HG02973 (cell line): ENCODE data around the gene BNC2.
"Not testable (repeated sequence)": the region's sequence is repeated elsewhere in the genome, so short reads cannot be mapped to it uniquely, and the experiment has no call there.

ENCODE experiments used
- ATAC-seq: cut with Tn5 transposase; IDR thresholded peaks from one replicate; pipeline ENCODE4 v1.9.1; 2021; ENCODE audit warnings: moderate library complexity; ENCODE audit not compliant: unreplicated experiment

Gene BNC2, protein sequence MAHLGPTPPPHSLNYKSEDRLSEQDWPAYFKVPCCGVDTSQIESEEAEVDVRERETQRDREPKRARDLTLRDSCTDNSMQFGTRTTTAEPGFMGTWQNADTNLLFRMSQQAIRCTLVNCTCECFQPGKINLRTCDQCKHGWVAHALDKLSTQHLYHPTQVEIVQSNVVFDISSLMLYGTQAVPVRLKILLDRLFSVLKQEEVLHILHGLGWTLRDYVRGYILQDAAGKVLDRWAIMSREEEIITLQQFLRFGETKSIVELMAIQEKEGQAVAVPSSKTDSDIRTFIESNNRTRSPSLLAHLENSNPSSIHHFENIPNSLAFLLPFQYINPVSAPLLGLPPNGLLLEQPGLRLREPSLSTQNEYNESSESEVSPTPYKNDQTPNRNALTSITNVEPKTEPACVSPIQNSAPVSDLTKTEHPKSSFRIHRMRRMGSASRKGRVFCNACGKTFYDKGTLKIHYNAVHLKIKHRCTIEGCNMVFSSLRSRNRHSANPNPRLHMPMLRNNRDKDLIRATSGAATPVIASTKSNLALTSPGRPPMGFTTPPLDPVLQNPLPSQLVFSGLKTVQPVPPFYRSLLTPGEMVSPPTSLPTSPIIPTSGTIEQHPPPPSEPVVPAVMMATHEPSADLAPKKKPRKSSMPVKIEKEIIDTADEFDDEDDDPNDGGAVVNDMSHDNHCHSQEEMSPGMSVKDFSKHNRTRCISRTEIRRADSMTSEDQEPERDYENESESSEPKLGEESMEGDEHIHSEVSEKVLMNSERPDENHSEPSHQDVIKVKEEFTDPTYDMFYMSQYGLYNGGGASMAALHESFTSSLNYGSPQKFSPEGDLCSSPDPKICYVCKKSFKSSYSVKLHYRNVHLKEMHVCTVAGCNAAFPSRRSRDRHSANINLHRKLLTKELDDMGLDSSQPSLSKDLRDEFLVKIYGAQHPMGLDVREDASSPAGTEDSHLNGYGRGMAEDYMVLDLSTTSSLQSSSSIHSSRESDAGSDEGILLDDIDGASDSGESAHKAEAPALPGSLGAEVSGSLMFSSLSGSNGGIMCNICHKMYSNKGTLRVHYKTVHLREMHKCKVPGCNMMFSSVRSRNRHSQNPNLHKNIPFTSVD

DNA sequence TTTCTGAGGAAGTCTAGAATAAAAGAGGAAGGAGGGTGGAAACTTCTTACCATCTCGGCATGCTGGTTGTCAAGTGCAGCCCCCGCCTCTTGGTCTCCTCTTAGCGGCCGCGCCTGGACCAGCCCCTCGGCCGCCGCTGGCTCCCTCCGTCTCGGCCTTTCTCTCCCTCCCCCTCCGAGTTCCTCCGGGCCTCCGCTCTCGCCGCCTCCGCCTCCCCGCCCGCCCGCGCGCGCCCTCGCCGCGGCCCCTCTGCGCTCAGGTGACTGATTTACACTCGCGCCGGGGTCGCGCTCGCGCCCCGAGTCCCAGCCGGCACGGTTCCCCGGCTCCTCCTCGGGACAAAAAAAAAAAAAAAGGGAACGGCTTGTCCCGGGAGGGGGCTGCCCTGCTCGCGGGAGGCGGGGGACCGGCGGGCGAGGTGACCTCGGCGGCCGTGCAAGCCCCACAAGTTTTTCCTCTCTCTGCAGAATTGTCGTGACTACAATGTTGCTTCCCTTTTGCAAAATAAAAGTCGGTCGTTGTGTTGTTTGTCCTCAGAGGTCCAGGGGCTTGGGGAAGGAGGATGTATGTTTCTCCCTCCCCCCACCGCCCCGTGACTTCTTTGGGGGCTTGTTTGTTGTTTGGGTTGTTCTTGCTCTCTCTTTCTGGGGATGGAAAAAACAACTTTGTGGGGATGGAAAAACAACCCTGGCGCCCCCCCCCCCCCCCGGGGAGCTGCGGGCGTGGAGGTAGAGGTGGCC, at the start of gene BNC2:
Gene BNC2, minus strand, starts transcription at position 75 of the 740 bp plus-strand sequence. Its CDS starts 22 bp downstream, at position 53.
- ATAC-seq, result no peak

DNA sequence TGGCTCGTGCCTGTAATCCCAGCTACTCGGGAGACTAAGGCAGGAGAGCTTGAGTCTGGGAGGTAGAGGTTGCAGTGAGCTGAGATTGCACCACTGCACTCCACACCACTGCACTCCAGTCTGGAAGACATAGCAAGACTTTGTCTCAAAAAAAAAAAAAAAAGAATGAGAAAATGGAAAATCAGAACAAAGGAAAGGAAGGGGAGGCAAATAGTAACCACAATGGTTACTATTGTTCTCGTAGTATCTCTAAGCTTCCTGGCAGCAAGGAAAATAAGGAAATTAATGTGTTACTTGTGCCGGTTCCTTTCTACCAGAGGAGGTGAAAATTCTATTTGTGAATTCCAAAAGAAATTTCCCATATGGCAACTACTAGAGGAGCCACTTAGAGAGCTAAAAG, 48.5 kb upstream of the BNC2 start:
- no peak for ATAC-seq

DNA sequence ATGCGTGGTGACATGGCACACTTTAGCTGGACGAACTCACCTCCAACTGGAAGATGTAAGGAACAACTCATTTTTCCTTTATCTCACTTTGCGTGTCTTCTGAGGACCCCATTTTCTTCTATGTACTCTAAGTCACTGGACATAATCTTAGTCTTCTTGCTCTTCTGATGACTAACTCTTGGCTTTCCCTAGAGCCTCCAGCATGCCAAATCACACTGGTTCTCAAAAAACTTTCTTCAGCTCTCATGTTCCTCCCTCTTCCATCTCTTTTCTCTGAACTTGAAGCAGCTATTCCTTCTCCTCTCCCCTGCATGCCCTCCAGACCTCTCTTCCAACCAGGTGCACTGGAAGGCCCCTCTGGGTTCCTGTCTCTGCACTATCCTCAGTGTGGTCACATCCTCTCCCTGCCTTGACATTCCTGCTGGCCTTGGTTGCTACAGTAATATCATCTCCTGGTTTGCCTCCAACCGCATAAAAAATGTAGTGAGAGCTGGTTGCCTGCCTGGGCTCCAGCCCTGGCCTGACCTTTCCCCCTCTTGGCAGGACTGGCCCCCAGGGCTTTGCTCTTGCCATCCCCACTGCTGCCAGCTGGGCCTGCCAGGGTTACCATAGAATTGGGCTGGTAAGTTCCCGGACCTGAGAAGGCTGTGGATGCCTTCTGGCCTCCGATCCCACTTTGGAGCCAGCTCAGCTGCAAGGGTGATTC, 44.8 kb upstream of the BNC2 start:
- no peak for ATAC-seq

DNA sequence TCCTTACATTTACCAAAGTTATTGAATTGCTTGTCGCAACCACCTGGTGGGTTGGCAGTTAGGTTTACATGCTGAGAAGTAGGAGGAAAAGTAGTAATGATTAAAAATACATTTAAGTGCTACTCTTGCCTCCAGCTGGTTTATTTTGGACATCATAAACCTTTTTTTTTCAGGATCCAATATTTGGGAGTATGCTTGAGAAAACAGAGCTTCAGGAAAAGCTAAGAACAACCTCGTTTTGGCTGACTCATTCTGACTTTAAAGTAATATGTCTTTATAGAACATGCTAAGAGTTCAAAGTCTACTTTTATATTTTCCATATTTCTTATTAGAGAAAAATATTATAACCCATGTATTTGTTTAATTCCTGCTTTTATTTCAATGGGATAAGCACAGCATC, 41.7 kb upstream of the BNC2 start:
- no peak for ATAC-seq

DNA sequence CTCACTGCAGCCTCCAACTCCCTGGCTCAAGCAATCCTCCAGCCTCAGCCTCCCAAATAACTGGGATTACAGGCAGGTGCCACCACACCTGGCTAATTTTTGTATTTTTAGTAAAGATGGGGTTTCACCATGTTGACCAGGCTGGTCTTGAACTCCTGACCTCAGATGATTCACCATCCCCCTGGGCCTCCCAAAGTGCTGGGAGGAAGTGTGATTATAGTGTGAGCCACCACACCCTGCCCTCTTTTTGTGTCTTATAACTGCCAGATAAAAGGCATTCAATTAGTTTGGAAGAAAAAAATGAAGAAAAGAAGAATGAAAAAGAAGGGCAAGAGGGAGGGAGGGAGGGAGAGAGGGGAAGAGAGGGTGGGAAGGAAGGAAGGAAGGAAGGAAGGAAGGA, 37.7 kb upstream of the BNC2 start:
- not testable (repeated sequence) for ATAC-seq

DNA sequence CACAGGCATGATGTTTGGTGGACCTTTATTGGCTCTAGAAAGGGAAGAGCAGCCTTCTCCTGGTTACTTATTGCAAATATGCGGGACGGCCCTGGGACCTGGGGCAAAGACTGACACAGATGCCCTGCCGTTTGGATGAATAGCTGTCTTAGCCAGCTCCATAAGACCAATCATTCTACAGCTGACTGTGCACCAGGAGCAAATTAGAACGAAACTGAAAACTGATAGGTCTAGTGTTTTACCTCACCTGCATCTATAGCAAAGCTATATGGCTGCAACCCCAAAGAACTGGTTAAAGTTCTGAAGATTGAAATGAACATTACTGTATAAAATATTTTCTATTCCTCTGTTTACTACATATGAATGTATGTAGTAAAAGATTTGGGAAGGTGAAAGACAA, 34.2 kb upstream of the BNC2 start:
- no peak for ATAC-seq

DNA sequence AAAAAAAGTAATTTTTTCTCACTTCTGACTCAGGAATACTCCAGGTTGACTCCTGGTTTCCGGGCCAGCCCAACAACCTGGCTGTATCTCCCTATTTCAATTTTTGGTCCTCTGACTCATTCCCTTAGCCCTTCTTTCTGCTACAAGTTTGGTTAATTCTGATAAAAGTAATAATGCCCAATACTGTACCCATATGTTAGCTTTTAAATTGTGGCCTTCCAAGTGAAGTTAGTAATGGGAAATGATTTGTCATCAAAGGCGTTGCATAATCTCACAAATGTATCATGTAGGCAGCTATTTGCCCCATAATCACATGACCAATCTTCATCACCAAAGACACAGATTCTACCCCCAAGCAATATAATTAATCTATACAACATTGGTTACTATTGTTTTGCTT, 31.1 kb upstream of the BNC2 start:
- ATAC-seq, result no peak

DNA sequence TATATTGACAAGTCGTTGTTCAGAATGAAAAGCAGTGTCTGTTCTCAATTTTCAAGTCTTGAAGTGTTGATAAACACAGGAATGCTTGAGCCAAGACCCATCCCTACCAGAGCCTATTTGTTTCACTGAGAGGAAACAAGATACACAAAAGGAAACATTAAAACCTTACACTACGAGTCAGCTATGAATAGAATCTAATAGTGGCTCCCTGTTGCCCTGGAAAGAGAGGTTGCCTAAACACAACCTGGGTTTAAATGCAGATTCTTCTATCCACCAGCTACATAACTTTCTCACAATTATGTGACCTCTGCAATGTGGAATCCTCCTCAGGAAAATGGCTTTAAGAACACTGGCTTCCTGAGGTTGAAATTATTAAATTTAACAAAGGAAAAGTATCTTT, 29.1 kb upstream of the BNC2 start:
- no peak for ATAC-seq

DNA sequence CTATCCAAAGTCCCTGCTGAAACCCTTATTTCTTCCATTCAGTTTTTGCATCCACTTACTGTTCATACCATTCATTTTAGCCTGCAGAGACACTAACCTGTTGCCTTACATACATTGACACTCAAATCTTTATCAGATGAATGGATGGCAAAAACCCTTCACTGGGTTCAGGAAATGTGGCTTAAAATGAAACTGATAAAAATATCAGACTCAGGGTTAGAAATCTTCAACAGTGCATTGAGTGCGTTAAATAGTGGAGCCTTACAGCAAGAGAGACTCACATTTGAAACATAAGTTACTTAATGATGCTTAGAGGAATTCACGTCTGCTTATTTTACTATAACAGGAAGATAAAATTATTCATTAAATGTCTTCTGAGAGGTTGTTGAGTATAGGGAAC, 28.0 kb upstream of the BNC2 start:
- no peak for ATAC-seq

DNA sequence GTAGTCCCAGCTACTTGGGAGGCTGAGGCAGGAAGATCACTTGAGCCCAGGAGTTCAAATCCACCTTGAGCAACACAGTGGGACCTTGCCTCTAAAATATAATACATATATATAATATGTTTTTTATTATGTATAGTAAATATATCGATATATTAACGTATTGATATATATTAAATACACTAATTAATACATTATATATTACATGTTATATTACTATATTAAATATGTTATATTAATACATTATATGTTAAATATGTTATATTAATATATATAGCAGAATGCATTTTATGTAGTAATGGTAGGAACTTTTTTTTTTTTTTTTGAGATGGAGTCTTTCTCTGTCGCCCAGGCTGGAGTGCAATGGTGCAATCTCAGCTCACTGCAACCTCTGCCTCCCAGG, 18.1 kb upstream of the BNC2 start:
- no peak for ATAC-seq

DNA sequence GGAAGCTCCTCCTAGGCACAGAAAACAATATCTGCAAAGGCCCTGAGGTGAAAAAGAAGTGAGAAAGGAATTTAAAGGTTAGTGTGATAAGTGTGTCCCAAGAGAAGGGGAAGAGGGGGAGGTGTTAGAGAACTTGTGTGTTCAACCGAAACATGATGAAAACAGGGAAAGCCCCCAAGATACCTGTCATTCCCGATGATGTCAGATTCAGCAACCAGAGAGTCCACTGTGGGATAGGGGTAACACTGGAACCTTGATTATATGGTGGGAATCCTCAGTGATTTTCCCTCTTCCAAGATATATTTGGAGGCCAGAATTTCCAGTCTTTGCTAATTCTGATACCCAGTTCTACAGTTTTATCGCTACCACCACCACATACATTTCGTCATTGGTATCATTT, 15.5 kb upstream of the BNC2 start:
- no peak for ATAC-seq

DNA sequence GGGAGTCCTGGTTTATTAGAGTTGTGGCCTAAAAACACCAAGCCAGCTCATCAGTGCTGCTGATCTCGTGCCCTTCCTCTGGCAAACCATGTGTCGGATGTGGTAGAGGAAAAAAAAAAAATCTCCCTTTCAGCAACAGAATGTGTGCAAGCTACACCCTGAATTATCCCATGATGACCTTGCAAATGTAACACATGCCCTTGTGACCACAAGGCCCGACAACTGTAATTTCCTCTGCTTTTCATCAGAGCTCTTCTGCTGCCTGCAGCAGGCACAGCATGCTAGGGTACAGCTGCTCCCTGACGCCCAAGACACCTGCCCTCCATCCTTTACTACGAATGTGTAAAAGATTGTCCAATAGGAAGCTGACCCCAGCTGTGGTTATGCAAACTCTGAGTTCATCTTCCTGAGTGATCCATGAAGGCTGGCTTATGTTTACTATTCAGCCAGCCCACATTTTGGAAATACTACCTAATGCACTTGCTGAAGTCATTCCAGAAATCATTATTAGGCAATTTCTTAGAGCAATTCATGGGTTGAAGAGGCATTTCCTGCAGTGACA, 14.6 kb upstream of the BNC2 start:
- no peak for ATAC-seq

DNA sequence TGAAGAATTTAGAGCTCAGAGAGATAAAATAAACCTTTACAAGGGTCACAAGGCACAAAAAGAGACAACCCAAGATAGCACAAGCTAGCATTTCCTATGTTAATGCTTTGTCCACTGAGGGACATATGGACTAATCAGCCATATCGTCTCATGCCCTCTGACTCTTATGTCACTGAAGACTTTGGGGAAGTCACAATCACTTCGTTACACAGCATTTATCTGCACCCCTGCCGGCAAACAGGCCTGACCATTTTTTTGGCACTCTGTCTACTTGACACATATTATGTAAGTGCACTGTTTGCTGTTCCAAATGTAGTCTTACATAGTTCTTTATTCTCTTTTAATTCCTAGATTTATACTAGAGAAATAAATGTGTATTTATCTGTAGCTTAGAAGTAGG, 13.9 kb upstream of the BNC2 start:
- ATAC-seq, result no peak

DNA sequence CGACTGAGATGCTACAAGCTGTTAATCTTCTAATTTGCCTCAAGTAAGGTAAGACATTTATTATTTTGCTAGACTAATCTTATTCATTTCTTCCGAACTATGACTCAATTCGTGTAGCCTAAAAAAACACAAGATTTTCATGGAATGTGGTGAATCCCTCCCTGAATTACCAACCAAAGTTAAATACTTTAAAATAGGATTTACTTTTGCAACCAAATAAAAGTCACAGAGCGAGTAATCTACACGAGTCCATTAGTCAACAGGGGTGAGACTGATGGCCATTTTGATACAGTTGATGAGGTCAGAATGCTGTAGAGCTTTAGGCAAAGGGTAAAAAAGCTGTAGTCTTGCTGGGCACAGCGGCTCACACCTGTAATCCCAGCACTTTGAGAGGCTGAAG, 13.1 kb upstream of the BNC2 start:
- ATAC-seq, result no peak

DNA sequence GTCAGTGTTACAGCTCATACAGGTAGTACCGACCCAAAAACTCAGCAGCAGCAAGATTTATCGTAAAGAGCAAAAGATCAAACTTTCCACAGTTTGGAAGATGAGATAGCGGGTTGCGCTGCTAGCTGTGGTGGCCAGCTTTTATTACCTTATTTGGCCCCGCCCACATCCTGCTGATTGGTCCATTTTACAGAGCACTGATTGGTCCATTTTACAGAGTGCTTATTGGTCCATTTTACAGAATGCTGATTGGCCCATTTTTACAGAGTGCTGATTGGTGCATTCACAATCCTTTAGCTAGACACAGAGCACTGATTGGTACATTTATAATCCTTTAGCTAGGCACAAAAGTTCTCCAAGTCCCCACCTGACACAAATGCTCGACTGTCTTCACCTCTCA, 12.0 kb upstream of the BNC2 start:
- ATAC-seq, result not testable (repeated sequence)

DNA sequence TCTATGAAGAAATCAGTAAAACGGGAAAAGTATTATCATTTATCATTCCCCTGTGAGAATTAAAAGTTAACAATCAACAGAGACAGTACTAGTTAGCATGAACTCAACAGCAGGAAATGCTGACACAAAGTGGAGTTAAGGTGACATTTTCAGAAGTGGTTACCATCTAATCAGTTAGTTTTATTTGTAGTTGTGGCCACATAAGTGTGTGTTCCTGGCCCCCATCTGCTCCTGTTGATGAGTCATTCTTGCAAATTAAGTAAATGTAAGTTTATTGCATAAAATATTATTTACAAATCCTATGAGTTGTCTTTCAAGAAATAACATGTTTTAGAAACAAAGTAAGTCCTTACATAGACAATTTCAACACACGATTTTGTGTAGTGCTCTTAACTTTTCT, 8.9 kb upstream of the BNC2 start:
- no peak for ATAC-seq

DNA sequence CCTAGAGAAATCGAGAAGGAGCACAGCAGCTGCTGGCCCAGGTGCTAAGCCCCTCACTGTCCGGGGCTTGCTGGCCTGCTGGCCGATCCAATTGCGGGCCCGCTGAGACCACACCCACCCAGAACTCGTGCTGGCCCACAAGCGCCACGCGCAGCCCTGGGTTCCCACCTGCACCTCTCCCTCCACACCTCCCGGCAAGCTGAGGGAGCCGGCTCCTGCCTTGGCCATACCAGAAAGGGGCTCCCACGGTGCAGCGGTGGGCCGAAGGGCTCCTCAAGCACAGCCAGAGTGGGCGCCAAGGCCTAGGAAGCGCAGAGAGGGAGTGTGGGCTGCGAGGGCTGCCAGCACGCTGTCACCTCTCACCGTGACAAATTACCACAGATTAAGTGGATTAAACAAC, 6.8 kb upstream of the BNC2 start:
- ATAC-seq, result no peak

DNA sequence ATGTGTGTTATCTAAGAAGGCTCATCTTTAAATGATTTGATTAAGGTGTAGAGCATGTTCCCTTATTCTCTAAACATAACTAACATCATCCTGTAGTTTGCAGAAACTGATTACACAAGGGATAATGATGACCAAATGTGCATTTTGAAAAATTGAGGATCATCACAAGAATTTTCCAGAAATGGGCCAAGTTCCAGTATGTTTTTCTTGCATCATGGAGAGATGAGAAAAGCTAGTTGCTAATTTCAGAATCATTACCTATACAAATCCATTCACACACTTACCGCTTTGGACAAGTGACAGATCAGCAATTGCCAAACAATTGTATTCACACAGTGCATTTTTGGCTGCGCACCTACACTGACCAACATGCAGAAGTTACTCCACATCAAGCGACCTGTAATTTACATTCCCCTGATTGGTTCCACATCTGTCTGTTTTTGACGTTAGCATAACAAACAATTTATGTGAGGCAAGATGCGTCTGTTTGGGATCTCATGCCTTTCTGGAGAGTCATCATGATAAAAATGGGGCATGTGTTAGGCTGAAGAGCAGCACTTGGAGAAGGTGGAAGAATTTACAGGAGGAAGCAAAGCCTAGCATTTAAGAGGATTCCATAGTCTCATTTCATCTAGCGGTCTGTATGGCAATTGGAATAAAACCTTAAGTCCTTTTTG, 2.8 kb upstream of the BNC2 start:
- ATAC-seq, result no peak

DNA sequence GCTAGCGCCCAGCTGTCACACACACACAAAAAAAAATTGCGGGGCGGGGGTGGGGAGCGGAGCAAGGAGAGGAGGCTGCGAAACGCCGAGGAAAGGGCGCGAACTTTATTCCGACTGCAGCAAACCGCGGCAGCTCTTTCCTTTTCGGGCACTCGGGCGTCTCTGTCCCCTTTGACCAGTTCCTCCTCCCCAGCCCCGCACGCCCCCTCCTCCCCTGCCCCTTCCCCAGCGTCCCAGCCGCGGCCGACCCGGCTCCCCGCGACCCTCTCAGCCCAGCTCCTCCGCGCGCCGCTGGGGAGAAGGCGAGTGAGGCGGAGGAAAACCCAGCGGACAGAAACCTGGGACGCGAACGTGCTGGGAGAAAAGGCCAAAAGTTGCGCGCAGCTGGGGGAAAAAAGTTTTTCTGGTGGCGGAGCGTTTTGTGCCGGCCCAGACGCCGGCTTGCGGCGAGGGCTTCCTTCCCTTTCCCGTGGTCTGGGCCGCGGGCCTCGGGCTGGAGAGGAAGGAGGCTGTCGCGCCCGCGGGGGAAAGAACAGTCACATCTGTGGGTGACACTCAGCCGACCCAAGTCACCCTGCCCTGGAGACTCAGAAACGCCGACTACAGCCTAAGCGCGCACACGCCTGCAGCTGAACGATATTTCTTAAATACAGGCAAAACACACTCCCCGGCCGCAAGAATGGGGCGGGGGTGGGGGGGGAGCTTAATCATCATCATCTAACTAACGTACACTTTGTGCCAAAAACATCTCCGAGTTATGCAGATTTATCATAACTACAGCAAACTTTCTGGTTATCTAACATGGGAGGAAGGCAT, 1.1 kb upstream of the BNC2 start:
- no peak for ATAC-seq
